Pulmonary artery endothelial cell (primary cell): ENCODE measurements around the gene ZNF277. TPM values are rescaled to one million over a fixed set of nuclear protein-coding genes. Genes with fewer than 3 reads are reported as not detected.

Source experiments
- DNase-seq: peaks from one replicate; pipeline ENCODE4 v3.0.0-alpha.2; 2011; ENCODE audit warnings: low read depth, low spot score
- total RNA-seq: library from RNA; depleted of rRNA; stranded (reverse); fragments of >200 nt; gene quantifications from 2 replicates; pipeline ENCODE4 v1.2.3, GENCODE V29; 2014

Gene ZNF277
- total RNA-seq, 1 donor from 2014 or later: 45.1 TPM

DNA sequence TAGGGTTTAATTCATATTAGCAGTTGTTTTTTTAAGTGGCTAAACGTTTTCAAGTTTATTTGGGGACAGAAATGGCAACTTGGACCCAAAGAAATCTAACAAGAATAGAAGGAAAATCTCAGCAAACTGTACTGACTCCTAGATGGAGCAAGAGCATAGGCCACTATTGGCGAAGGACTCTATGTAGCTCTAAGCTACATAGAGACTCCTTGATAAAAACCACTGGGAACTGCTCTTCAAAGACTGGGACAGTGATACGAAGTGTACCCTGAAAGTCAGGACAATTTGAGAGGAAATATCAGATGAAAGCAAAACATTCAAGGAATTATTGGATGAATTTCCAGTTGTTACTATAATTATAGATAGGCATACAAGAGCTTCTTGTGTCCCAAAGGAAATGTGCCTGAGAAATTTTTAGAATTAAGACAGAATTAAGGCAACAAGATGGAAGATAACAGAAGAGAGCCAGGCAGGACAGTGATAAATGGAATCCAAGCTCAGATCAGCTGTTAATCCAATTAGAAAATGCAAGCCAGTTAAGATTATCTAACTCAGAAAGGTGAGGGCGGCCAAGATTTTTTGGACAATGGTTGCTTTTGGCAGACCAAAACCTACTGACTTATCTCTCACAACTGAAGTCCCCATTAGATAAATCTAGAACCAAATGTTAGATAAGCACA, 140.0 kb downstream of the ZNF277 start:
- DNase-seq: no peak

DNA sequence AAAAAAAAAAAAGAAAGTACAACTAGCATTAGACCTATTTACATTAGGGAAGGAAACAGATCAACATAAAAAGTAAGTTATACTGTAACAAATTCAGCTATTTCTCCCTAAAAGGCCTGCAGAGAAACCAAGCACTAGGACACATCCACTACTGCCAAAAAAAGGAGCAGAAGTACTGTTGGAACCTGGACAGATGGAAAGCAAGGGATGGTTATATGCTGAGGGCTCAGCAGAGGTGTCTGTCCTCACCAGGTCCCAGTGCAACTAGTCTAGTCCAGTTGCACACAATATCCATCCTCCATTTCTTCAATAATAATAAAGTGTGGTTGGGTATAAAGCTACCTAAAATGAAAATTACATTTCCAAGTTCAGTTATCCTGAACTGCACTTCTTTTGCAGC, 140.6 kb downstream of the ZNF277 start:
- DNase-seq: no peak

DNA sequence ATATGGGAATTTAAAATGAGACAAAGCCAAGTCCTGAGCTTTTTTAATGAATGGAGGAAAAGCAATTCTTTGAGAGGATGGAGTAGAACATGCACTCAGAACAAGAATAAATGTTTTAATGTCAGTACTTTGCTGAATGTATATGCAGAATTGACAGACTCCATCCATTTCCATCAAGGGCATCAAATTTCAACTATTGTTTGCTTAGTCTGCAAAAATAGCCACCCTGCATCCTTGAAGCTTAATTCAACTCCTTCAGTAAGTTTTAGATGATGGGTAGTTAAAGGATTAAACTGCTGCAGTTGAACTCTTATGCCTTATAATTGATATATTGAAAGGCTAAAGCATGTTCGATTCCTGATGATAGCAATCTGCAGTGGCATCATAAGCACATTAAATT, 144.1 kb downstream of the ZNF277 start:
- DNase-seq: no peak

DNA sequence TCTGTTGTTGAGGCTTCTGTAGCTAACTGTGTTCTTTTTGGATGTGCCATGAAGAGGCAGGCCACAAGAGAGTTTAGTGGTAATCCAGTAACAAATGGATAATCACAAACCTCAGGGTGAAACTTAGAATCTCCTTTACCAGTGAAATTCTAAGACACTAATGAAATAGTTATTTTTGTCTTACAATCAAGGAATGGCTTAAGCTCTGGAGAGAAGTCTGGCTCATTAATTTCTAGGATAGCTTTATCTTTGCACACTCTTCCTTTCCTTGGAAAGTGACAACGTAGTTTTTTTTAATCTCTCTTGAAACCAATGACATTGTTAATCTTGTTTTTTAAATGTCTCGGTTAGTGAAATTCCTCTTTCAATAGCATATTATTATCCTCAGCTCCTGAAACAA, 150.1 kb downstream of the ZNF277 start:
- no peak for DNase-seq

DNA sequence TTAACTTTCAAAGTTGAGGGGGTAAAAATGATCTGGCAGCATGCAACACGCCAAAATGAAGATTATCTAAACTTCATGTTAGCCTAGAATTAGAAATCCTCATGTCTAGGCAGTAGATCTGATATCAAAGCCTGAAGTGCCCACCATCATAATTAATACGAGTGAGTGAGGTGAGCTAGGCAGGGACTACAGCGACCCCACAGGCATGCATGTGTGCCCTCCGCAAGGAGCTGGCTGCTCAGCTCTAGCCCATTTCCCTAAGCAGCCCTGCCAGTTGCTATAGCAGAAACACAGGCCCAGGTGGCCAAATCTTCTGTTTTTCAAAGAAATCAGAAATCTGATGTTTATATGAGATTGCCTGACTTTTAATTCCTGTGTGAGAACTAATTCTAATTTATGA, 150.6 kb downstream of the ZNF277 start:
- no peak for DNase-seq

DNA sequence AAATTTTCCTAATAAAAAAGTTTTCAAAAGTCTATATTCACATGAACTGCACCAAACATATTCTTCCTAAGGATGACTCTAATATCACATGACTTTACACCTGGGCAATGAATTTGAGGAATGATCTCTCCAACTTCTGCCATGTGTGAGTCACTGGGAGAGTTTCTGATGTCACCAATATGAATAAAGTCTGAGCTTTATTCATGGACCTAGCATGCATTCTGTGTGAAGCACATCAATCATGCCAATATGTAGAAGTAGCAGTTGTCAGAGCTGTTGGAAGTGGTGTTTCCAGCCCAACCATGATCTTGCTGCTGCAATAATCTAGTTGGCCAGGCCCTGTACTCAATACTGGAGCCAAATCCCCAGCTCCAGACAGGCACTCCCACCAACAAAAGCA, 152.0 kb downstream of the ZNF277 start:
- no peak for DNase-seq

DNA sequence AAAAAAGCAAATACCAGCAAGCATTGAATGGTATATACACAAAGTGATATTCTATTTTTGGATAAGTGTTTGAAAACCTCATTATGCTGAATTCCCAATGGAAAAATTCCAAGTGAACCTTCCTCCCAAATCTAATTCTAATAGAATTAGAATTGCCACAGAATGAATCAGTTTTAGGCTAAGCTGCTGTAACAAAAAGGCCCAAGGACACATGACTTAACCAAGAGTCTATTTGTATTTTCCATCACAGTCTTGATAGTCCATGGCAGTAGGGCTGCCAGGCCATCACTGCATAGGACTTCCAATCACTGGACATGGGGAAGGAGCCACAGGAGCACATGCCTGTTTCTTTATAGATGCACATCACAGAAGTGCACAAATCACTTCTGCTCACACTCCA, 152.6 kb downstream of the ZNF277 start:
- no peak for DNase-seq

DNA sequence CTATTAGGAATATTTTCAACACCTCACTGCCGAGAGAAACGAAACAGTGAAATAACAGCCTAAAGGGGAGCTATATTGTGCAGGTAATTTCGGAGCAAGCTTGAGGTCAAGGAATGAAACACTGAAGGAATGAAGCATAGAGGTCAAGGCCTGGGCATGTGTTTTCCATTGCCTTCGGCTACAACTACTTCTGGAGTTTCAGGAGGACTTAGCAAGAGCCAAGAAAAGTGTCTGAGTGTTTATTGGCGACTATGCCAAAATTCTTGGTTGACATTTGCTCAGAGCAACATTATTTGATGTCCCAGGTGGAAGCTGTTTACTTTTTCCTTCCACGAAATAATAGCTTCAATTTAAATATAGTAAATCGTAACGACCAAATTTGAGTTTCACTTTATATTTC, 154.2 kb downstream of the ZNF277 start:
- no peak for DNase-seq

DNA sequence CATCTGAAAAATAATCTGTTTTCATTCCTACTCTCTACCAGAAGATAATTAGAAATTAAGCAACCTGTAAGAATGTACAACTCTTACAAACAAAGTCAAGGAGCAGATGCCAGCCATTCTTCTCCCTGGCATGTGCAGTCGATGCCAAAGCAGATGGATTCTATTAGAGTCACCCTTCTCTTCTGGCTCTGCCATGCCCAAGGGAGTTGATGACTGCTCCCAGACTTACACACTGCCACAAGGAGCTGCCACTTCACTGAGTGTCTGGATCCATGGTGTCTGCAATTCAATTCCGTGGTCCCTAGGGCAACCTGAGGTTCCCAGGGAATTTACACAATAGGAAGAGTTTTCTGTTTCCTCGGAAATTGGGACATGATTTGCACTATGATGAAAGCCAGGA, 154.7 kb downstream of the ZNF277 start:
- DNase-seq: no peak

DNA sequence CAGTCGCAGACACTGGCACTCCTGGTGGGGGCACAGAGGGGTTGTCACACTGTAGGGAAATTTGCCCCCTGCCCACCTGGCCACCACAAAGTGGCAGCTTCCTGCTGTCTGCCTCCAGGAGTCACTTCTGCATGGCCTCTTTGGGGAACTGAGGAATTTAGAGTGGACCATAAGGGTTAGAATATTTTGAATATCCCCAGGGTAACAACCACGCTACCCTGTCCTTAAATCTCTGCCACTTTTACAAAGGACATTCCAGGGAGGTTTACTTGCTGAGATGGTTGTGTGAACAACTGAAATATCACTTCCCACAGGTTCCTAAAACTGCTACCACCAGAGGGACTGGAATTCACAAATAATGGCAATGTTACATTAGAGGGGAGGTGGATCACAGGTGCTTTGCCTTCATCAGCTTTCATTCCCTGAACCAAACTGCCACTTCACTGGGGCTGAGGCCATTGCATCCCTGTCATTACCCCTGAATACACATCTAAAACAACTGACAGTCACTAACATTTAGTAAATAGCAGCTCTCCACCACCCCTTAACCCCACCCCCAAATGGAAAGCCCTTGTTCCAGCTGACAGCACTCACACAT, 155.7 kb downstream of the ZNF277 start:
- no peak for DNase-seq

DNA sequence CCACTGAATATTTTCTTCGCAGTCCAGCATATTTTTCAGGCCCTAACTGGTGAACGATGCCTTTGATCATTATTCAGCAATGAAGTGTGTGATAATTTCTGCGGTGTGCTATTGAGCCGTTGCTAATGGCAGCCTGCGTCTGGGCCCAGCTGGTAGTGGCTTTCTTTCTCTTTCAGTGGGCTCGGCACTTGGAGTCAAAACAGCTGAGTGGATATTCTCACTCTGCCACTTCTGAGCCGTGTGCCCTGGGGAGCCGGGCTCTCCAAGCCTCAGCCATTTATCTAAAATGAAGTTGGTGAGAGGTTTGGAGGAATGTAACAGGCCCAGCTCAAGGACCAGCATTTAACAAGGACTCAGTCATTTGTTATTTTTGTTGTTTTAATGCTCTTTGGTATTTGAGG, 156.2 kb downstream of the ZNF277 start:
- no peak for DNase-seq

DNA sequence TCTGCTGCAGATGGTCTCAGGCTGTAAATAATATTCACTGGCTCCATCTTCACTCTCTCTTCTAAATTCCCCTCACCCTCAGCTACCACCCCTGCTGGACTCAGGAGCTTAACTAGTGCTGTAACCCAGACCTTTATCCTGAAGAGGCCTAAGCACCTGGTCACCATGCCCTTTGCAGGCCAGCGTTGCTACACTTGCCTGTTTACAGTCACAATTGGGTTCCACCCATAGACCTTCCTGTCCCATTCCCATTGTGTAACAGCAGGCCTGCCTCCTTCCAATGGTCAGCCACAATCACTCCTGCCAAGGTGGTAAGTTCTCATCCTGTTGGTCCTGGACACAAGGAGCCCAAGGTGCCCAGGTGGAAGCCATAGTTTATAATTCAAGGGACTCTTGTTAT, 157.9 kb downstream of the ZNF277 start:
- DNase-seq: no peak

DNA sequence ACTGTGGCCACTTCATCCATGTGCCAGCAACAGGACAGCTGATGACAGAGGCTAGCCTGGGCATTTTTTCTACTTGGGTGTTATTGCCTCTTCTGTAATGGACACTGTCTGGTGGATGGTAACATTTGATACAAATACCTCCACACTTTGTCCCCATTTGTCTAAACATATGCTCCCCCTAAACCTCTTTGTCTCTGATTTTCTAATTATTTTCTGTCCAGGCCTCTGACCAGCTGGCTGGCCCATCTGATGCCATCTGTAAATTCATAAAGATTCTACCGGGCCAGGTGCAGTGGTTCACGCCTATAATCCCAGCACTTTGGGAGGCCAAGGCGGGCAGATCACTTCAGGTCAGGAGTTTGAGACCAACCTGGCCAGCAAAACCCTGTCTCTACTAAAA, 159.1 kb downstream of the ZNF277 start:
- DNase-seq: no peak

DNA sequence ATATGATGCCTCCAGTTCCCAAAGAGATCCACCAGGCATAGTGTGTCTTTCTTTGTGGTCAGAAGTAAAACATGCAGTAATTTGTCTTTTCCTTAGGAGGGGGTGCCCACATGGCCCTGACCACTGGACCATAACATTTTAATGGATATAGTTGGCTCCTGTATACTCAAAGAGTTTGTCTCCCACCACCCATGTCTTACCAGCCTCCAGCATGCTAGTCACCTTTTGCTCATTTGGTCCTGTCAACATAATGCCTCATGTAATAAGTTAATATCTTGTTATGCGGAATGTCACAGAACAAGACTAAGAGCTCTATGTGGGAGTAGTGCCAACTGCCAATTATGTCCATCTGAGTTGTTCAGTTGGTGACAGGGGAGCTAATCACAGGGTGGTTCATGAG, 160.4 kb downstream of the ZNF277 start:
- DNase-seq: no peak

DNA sequence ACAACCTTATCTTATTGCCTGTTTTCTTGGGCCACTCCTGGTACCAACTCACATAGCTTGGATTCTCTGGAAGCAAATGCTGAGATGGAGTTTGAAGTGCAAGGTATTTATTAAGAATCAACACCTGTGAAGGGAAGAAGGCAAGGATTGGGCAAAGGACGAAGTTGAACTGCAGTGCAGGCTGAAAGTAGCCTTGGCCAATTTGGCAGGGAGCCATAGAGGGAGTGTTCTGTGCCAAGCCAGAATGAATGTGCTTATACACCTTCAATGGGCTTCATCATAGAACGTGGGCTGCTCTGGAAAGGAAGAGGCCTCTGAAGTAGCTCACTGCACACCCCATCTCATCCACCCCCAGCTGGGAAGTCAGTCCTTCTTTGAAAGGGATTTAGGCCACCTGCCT, 163.9 kb downstream of the ZNF277 start:
- DNase-seq: no peak

DNA sequence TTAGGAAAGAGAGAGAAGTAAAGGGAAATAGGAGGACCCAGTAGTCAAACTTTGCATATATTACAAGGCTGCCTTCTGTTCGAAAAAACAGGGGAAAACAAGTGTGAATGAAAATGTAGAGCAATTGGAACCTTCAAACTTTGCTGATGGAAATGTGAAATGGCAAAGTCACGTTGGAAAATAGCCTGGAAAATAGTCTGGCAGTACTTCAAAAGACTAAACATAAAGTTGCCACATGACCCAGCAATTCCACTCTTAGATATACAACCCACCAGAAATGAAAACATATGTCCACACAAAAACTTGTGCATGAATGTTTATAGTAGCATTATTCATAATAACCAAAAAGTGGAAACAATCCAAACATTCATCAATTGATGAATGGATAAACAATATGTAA, 165.2 kb downstream of the ZNF277 start:
- no peak for DNase-seq

DNA sequence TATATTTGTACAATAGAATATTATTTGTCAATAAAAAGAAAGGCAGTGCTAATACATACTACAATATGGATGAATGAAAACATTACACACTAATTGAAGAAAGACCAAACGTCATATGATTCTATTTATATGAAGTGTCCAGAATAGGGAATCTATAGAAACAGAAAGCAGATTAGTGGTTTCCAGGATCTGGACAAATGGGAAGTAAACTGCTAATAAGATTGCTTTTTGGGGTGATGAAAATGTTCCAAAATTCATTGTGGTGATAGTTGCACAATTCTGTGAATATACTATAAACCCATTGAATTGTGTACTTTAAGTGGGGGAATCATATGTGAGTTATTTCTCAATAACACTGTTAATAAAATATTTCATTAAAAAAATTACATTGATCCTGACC, 165.6 kb downstream of the ZNF277 start:
- no peak for DNase-seq

DNA sequence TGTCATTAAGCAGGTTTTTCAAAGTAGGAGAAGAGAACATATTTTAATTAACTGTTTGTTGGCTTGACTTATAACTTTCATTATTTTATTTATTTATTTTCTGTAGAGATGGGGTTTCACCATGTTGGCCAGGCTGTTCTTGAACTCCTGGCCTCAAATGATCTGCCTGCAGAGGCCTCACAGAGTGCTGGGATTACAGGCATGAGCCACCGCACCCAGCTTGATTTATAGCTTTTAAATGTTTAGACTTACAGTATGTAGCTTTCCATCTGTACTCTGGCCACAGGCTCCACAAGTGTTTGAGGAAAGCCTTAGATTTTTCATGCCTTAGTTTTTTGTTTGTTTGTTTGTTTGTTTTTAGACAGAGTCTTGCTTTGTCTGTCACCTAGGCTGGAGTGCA, 171.1 kb downstream of the ZNF277 start:
- DNase-seq: no peak

DNA sequence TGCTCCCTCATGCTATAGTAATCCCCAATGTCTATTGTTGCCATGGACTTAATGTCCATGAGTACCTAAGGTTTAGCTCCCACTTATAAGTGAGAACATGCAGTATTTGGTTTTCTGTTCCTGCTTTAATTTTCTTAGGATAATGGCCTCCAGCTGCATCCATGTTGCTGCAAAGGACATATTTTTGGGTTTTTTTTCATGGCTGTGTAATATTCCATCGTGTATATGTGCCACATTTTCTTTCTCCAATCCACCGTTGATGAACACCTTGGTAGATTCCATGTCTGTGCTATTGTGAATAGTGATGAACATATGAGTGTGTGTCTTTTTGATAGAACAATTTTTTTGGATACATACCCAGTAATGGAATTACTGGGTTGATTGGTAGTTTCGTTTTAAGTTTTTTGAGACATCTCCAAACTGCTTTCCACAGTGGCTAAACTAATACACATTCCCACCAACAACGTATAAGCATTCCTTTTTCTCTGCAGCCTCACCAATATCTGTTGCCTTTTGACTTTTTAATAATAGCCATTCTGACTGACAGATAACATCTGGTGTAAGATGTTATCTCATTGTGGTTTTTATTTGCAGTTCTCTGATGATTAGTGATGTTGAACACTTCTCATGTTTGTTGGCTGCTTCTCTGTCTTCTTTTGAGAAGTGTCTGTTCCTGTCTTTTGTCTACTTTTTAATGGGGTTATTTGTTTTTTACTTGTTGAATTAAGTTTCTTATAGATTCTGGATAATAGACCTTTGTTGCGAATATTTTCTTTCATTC, 175.0 kb downstream of the ZNF277 start:
- no peak for DNase-seq

DNA sequence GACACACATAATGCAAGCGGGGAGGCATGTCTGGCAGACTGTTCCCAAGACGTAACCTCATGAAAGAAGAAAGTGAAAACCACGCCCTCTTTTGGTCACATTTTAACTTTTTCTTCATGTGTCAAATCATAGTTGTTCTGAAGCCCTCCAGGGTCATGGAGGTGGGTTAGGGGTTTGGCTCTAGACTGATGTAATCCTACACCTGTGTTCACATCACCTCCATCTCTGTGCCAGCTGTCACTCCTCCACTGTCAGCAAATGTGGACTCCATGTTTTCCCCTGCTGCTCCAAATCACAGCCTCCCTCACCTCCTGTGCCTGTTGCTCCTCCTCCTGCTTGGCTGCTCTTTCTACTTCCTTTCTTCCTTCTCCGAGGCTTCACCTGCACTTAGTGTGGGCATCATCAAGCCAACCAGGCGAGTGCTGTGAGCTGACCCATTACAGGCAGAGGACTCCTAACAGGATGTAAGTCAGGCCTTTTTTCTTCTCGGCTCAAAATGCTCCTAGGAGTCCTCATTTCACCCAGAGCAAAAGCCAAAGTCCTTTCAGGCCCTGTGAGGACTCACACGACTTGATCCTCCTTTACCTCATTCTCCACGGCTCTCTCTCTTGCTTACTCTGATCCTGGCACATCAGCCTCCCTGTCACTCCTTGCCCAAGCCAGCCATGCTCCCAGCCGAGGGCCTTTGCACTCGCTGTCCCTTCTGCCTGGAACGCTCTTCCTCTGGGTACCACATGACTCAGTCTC, 177.3 kb downstream of the ZNF277 start:
- no peak for DNase-seq

DNA sequence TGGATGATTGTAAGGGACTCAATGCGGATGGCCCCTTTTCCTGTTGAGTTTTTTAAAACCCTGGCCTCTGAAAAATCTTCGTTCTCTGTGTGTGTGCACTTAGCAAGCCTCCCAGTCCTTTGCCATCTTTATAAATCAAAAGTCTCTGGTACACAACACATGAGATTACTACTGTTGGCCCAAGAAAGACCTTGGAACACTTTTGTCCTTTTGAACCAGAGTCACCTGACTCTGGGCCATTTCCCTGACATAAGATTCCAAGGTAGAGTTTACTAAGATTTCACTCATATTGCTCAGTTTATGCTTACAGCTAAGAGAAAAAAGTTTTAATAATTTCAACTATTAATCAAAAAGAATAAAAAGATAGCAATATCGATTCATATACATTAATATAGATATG, 179.0 kb downstream of the ZNF277 start:
- no peak for DNase-seq

DNA sequence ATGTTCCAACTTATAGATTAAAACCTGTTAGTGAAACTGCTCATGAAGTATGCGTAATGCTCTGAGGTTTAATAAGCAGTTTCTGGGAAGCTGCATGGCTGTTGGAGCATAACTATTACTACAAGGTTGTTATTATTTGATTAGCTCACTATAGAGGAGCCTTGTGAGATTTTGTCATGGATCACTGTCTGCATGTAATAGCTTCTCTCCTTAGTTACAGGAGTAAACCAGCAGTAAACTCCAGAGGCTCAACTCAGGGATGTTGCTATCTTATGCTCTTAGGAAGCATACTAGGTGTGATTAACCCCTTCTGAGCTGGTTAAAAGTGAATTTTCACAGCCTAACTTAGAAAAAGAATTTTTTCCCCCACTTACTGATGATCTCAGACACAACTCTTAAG, 180.1 kb downstream of the ZNF277 start:
- DNase-seq: no peak
